Stimulated activated CD8-positive, alpha-beta memory T cell treated with anti-CD3 and anti-CD28 coated beads, Interleukin-7, amount 100 ng/mL, for 4 hours (primary cell): ENCODE data around the gene VWC2L.

Experiments
- DNase-seq, 2 donors: peaks; one replicate each; pipeline ENCODE4 v3.0.0-alpha.2; 2020; ENCODE audit warnings: low read depth in 2 of 2

VWC2L gene

GRCh38 chr2:214410918-214411554, at the start of gene VWC2L:
VWC2L (plus strand) TSS chr2:214411054; CDS start chr2:214414194, 3,140 bp downstream.
- no peak for DNase-seq

GRCh38 chr2:214361116-214361515, 49.7 kb upstream of the VWC2L start:
- no peak for DNase-seq

GRCh38 chr2:214365549-214365948, 45.3 kb upstream of the VWC2L start:
- DNase-seq: no peak

DNA sequence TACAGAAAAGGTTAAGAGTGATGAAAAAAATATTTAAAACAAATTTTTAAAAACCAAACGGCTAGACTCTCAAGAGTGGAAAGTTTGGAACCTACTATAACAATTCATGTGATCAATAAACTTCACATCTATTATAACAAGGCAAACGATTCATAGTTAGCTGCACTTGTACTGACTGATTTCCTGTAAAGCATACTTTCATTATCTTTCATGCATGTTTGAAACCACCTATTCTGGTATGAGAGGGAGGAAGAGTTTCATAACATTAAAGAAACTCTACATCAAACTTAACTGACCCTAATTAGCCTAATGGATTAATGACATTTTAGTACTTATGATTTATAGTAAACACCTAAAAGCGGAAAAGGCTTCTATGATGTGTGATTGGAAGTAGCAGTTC, 43.7 kb upstream of the VWC2L start:
- DNase-seq: no peak

GRCh38 chr2:214376618-214377285, 34.1 kb upstream of the VWC2L start:
- DNase-seq: no peak

DNA sequence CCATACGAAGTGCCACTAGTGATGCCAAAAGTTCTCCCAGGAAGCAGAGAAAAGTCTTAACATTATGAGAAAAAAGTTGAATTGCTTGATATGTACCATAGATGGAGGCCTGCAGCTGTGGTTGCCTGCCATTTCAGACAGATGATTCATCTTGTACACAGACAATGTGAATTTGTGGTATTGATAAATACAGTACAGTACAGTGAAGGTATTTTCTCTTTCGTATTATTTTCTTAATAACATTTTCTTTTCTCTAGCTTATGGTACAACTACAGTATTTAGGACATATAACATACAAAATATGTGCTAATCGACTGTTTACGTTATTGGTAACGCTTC, 33.6 kb upstream of the VWC2L start:
- no peak for DNase-seq

DNA sequence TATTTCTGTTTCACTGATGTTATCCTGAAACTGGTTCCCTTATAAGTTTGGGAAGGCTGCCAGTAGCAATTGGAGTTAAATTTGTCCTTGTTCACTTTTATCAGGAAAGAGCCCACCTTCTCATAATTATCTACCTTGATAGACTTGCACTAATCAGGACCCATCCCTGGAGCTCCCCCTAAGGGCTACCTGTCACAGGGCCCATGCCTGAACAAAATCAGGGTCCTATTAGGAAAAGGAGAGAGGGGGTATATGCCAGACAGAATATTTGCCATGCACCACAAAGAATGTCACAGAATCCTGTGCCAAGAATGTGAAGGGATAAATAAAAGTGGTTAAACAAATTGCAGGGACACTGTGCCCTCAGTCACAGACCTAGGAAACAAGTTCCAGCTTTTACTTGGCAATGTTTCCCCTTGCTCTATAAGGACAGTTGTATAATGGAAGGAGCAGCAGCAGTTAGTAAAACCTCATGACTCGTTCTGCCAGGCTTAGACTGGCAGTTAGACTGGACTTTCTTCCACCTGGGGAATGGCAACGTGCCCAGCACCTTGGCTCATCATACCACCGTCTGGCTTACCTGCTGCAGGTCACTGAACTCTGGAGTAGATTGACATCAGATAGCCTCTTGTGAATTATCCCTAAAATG, 32.3 kb upstream of the VWC2L start:
- DNase-seq: no peak

GRCh38 chr2:214379227-214379626, 31.6 kb upstream of the VWC2L start:
- no peak for DNase-seq

DNA sequence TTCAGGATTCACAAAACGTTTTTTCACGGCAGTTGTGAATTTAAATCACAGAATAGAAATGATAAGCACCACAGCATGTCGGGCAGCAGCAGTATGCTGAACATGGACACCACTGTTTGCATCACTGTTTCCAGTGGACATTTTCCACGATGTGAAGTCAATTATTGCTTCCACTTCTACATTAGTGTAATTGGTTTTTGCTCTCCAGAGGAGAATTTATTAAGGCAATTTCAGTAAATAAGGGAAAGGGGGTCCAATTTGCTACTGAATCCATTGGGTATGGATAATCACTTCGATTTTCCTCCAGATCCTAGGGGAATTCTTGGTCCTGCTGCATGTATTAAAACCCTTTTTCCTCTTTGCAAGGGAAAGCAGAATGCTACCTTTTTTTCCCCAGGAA, 30.2 kb upstream of the VWC2L start:
- DNase-seq: no peak

GRCh38 chr2:214382229-214382628, 28.6 kb upstream of the VWC2L start:
- no peak for DNase-seq

GRCh38 chr2:214386720-214387119, 24.1 kb upstream of the VWC2L start:
- no peak for DNase-seq

DNA sequence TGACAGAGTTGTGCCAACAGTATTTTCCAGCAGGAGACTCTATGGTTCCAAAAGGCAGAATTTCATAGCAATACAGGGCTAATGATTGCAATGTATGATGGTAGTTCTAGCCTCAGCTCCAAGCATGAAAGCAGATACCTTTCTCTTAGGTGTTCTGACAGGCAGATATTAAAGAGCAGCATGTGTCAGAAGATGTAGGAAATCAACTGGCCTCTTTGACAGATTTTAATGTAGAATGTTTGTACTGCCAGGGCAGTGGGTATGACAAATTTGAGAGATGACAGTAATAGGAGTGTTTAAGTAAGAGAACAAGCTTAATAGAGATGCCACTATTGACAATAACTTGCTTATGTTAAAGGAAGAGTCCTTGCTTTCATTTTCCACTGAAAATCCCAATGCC, 21.5 kb upstream of the VWC2L start:
- DNase-seq: no peak

DNA sequence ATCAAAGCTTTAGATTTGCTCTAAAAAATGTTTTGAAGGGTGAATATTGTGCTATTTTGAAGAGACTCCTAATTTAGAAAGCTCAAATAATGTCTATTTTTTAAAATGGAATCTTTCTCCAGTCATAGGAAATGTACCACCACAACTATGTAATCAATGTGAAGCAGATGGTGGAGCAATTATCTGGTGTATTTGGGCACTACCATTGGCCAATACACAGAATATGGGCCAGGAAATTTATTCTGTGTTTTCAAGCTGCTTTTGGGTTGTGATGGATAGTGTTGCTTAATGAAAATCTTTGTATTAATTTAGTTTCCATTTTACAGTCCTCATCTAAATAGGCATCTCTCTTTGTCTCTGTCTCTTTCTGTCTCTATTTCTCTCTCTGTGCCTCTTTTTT, 17.1 kb upstream of the VWC2L start:
- no peak for DNase-seq

- no peak for DNase-seq
Observed at GRCh38 chr2:214395040-214395439, 15.8 kb upstream of the VWC2L start.

GRCh38 chr2:214401580-214401979, 9.3 kb upstream of the VWC2L start:
- DNase-seq: no peak

DNA sequence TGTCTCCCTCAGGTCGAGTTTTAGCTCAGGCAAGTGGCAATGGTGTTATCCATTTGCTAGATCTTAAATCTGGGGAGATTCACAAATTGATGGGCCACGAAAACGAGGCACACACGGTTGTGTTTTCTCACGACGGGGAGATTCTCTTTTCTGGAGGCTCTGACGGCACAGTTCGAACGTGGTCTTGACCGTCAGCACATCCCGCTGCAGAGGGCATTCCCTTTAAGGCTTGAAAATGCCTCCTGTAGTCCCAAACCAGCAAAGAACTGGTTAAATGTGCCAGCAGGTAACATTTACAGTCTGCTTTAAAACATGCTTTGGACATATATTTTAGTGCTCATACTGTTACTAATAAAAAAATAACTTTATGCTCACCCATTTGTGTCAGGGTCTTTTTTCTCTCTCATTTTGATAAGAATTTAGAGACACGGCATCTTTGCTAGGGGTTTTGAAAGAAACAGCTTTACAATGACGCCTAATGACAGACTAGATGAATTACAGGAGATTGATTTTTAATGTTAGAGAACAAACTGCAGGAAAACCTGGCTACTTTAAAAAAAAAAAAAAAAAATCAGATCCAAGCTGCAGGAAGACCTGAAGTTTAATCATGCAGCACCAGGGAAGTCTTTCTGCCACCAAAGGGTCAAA, 602 bp upstream of the VWC2L start:
- no peak for DNase-seq

GRCh38 chr2:214412679-214413078, 1.8 kb downstream of the VWC2L start:
- no peak for DNase-seq

DNA sequence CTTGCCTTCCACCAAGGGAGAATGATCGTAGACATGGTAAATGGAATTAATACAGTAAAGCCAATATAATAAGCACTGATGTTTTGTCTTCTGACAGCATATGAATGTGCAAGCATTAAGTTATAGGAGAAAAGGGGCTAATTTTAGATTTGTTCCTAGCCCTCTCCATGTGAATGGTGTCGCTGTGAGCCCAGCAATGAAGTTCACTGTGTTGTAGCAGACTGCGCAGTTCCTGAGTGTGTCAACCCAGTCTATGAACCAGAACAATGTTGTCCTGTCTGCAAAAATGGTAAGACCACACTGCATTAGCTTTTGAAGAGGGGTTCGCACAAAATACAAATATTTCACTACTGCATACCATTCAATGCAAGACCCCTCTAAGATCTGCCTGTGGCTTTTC, 25.6 kb downstream of the VWC2L start:
- no peak for DNase-seq

- no peak for DNase-seq
Observed at GRCh38 chr2:214450118-214450894, 39.5 kb downstream of the VWC2L start.

DNA sequence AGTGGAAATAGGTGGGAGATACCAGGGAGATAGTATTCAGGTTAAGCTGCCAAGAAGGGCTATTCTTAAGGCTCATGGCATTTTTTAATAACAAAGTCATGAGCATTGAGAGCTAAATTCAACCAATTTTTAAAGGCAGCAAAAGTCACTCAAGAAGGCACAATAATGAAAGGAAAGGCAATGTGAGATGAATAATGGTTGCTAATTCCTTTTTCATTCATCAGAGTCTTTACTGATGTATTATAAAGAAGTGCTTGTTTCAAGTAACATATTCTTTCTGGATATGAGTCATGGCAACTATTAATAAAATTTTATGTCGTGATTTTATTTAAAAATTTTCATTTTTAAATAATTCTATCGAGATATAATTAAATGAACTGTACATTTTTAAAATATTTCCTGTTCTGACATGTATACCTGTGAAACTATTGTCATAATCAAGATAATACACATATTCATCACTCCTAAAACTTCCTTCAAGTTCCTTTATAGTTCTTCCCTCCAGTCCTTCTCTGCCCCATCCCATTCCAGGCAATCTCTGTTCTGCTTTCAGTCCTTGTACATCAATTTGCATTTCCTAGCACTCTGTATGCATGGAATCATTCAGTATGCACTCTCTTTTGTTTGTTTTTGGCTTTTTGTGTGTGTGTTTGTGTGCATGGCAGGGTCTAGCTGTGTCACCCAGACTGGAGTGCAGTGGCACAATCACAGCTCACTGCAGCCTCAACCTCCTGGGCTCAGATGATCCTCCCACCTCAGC, 40.8 kb downstream of the VWC2L start:
- no peak for DNase-seq
